B cell (primary cell): ENCODE data around the gene SPATA12. TPM values are rescaled to one million over a fixed set of nuclear protein-coding genes. Genes with fewer than 3 reads are reported as not detected.

Experiments used
- ATAC-seq: fragments of 200-7000 bp; cut with Tn5 transposase; one replicate; pipeline ENCODE4 v1.10.0; 2021; ENCODE audit warnings: low read depth, mild to moderate bottlenecking, moderate number of reproducible peaks, moderate library complexity
- CTCF ChIA-PET: fragments of 350-600 bp; sonication (Branson Sonifier 250); formaldehyde crosslinking; loops from one replicate; lab custom pipeline; 2021; ENCODE audit warnings: antibody characterized with exemption, inconsistent platforms; lab: Charles Lee
- POLR2A ChIA-PET: fragments of 350-600 bp; sonication (Branson Sonifier 250); formaldehyde crosslinking; loops from one replicate; lab custom pipeline; 2021; ENCODE audit warnings: antibody characterized with exemption; lab: Charles Lee
- DNase-seq: peaks from one replicate; pipeline ENCODE4 v3.0.0; 2013
- H2AFZ ChIP-seq: 2 replicates; pipeline ENCODE4 v1.6.1; 2012; ENCODE audit warnings: mild to moderate bottlenecking, low read depth, low read length; ENCODE audit not compliant: insufficient read depth, poor library complexity, severe bottlenecking
- H3K27ac ChIP-seq, 2 donors: 1 replicate in 1 of 2; 2 replicates in 1 of 2; pipeline ENCODE4 v1.5.1; 2012 to 2013; ENCODE audit warnings: low read length in 2 of 2, mild to moderate bottlenecking in 2 of 2, moderate library complexity in 1 of 2
- H3K27me3 ChIP-seq, 4 experiments: fragments of 200-600 bp in 1 of 4; sonication (generic) in 1 of 4; replicated peaks in 1 of 4; 1 replicate in 2 of 4; 2 replicates in 2 of 4; pipeline versions ENCODE4 v1.6.1 to v1.7.0; 2013 to 2016; ENCODE audit warnings: low read length in 3 of 4, mild to moderate bottlenecking in 2 of 4, mixed read lengths in 1 of 4, moderate library complexity in 1 of 4; ENCODE audit not compliant: insufficient read depth in 4 of 4, control insufficient read depth in 3 of 4; ENCODE audit errors: control extremely low read depth in 1 of 4
- H3K36me3 ChIP-seq, 2 experiments: replicated peaks in 1 of 2; 1 replicate in 1 of 2; 2 replicates in 1 of 2; pipeline versions ENCODE4 v1.6.1 to v1.7.1; 2013; ENCODE audit warnings: low read length in 1 of 2; ENCODE audit not compliant: insufficient read depth in 2 of 2, control insufficient read depth in 1 of 2; ENCODE audit errors: control extremely low read depth in 1 of 2, extremely low read depth in 1 of 2
- H3K4me1 ChIP-seq, 2 donors: fragments of 200-600 bp in 1 of 2; sonication (generic) in 1 of 2; 1 replicate in 1 of 2; 2 replicates in 1 of 2; pipeline versions ENCODE4 v1.5.1 to v1.6.1; 2013 to 2017; ENCODE audit warnings: low read length in 2 of 2; ENCODE audit not compliant: control insufficient read depth in 2 of 2, insufficient read depth in 2 of 2
- H3K4me2 ChIP-seq: replicated peaks from 2 replicates; pipeline ENCODE3; 2012; ENCODE audit warnings: mild to moderate bottlenecking, low read depth, low read length; ENCODE audit not compliant: poor library complexity, severe bottlenecking
- H3K4me3 ChIP-seq, 5 experiments: fragments of 200-600 bp in 1 of 5; sonication (generic) in 1 of 5; 1 replicate in 3 of 5; 2 replicates in 2 of 5; pipeline versions ENCODE4 v1.5.1 to v1.7.0; 2011 to 2016; ENCODE audit warnings: low read length in 4 of 5, mild to moderate bottlenecking in 4 of 5, low read depth in 2 of 5, control low read depth in 1 of 5, moderate library complexity in 1 of 5; ENCODE audit not compliant: insufficient read depth in 1 of 5; ENCODE audit errors: control extremely low read depth in 1 of 5, extremely low read depth in 1 of 5
- H3K79me2 ChIP-seq: fragments of 200-600 bp; sonication (generic); one replicate; pipeline ENCODE4 v1.6.0; 2016; ENCODE audit warnings: low read length; ENCODE audit not compliant: control insufficient read depth, insufficient read depth
- H3K9ac ChIP-seq: fragments of 200-600 bp; sonication (generic); 2 replicates; pipeline ENCODE4 v1.6.1; 2017; ENCODE audit warnings: mild to moderate bottlenecking, low read length, moderate library complexity
- H3K9me3 ChIP-seq, 3 donors: one replicate each; pipeline versions ENCODE4 v1.6.1 to v1.7.1; 2013; ENCODE audit warnings: low read length in 2 of 3; ENCODE audit not compliant: control insufficient read depth in 2 of 3, insufficient read depth in 1 of 3; ENCODE audit errors: control extremely low read depth in 1 of 3
- H4K20me1 ChIP-seq: 2 replicates; pipeline ENCODE4 v1.6.0; 2012; ENCODE audit warnings: mild to moderate bottlenecking, low read length; ENCODE audit not compliant: insufficient read depth, control insufficient read depth, poor library complexity, severe bottlenecking
- H3K27ac Mint-ChIP-seq: one replicate; pipeline ENCODE4 v1.8.0; 2021; ENCODE audit warnings: mixed read lengths
- H3K27me3 Mint-ChIP-seq: one replicate; pipeline ENCODE4 v1.8.0; 2021; ENCODE audit warnings: mixed read lengths
- H3K4me1 Mint-ChIP-seq: one replicate; pipeline ENCODE4 v1.8.0; 2021; ENCODE audit warnings: mixed read lengths
- H3K4me3 Mint-ChIP-seq: one replicate; pipeline ENCODE4 v1.8.0; 2021; ENCODE audit warnings: mixed read lengths
- H3K9me3 Mint-ChIP-seq: one replicate; pipeline ENCODE4 v1.8.0; 2022; ENCODE audit warnings: mixed read lengths; ENCODE audit not compliant: insufficient read depth
- CTCF ChIP-seq: fragments of 200-600 bp; IDR thresholded peaks from one replicate; pipeline ENCODE4 v1.8.0; 2022; ENCODE audit warnings: antibody characterized with exemption, mild to moderate bottlenecking
- EZH2 ChIP-seq: IDR thresholded peaks from 2 replicates; pipeline ENCODE4 v1.6.1; 2012; ENCODE audit warnings: borderline replicate concordance, low read depth, mild to moderate bottlenecking, moderate library complexity, low read length; ENCODE audit not compliant: insufficient read depth, poor library complexity, severe bottlenecking
- WGBS: methylation state at CpG from one replicate; pipeline ENCODE4 v1.1.5; 2013; ENCODE audit warnings: missing lambda C conversion rate; ENCODE audit not compliant: insufficient coverage; 5-methylcytosine and 5-hydroxymethylcytosine counted together
- intact Hi-C: fragments of 100-400 bp; cut with micrococcal nuclease; formaldehyde crosslinking; loops from one replicate; pipeline ENCODE4 v1.10.0; 2022
- polyA plus RNA-seq: library from polyadenylated mRNA; depleted of rRNA; stranded (reverse); fragments of >200 nt; gene quantifications from 2 replicates; pipeline ENCODE4 v1.2.3, GENCODE V29; 2012
- total RNA-seq, 2 donors: library from RNA; stranded (reverse); fragments of 120-200 nt in 1 of 2; gene quantifications; 1 replicate in 1 of 2; 2 replicates in 1 of 2; pipeline versions ENCODE4 v1.2.3 to v1.2.4, GENCODE V29; 2013 to 2022

Gene SPATA12
- total and polyA plus RNA-seq, 2 donors (not counting 1 experiment from before 2014, with no cell fraction given), result not detected

GRCh38 chr3:57085211-57085610, 24.7 kb downstream of the SPATA12 start:
- Histone ChIP-seq H3K79me2 (no peaks in the 10 kb centered on the region), H3K9ac (no peak overlapping the region), H3K36me3 (no peaks in the 10 kb centered on the region), H3K27ac (no peak overlapping the region), H3K4me3 (no peak overlapping the region), H3K9me3 (no peaks in the 10 kb centered on the region), H2AFZ (no peak overlapping the region), H3K4me2 (no peak overlapping the region), H3K4me1 (no peaks in the 10 kb centered on the region), H4K20me1 (no peaks in the 10 kb centered on the region), H3K27me3 (peaks cover 0 to 11% (median 4%) of the 10 kb centered on the region in 4 experiments)
- Mint-ChIP-seq H3K4me3 (no peak overlapping the region), H3K4me1 (no peaks in the 10 kb centered on the region), H3K27me3 (peaks cover 32% of the 10 kb centered on the region), H3K27ac (no peak overlapping the region), H3K9me3 (no peaks in the 10 kb centered on the region)
- 94% methylated on average over 2 of the region's 4 CpGs for WGBS
- ChIA-PET CTCF (interaction anchor here (1.0 to 1.8 kb wide), 4 partner anchors 16 to 381 kb away, joined by 4 to 6 read pairs (median 4); no protein-coding TSS in a partner anchor), POLR2A (no interaction called here)
- ATAC-seq, result no peak
- no peak for TF ChIP-seq EZH2
- TF ChIP-seq CTCF, result no peak
- intact Hi-C loops, result no loop called here
- DNase-seq, result no peak

- intact Hi-C loops, result no loop called here
- no peak for DNase-seq
- H3K27ac Mint-ChIP-seq, result no peak overlapping the region
- ChIA-PET CTCF (interaction anchor here (1.5 kb wide), 1 partner anchor 91 kb away, joined by 4 read pairs; no protein-coding TSS in a partner anchor), POLR2A (no interaction called here)
- H3K36me3 ChIP-seq, result no peaks in the 10 kb centered on the region
- no peak for ATAC-seq
- no peaks in the 10 kb centered on the region for H3K4me1 ChIP-seq
- H3K9ac ChIP-seq, result no peak overlapping the region
- no peak overlapping the region for H3K27ac ChIP-seq
- no peaks in the 10 kb centered on the region for H4K20me1 ChIP-seq
- H3K4me3 ChIP-seq, result no peak overlapping the region
- H3K4me2 ChIP-seq, result no peak overlapping the region
- no peak overlapping the region for H2AFZ ChIP-seq
- no peaks in the 10 kb centered on the region for H3K9me3 Mint-ChIP-seq
- no peaks in the 10 kb centered on the region for H3K79me2 ChIP-seq
- H3K27me3 ChIP-seq, result peaks cover 0 to 5% (median 1%) of the 10 kb centered on the region in 4 experiments
- H3K4me3 Mint-ChIP-seq, result no peak overlapping the region
- no peaks in the 10 kb centered on the region for H3K4me1 Mint-ChIP-seq
- TF ChIP-seq CTCF (no peak), EZH2 (no peak)
- H3K9me3 ChIP-seq, result no peaks in the 10 kb centered on the region
- H3K27me3 Mint-ChIP-seq, result peaks cover 29% of the 10 kb centered on the region
These were observed 25.7 kb downstream of the SPATA12 start for GRCh38 chr3:57086201-57086600.
